HG03045 (cell line): ENCODE results near the gene NDUFB10.

Experiments
- ATAC-seq: cut with Tn5 transposase; IDR thresholded peaks from one replicate; pipeline ENCODE4 v1.9.1; 2021; ENCODE audit warnings: mild to moderate bottlenecking, moderate library complexity; ENCODE audit not compliant: unreplicated experiment

NDUFB10 gene

GRCh38 chr16:1965396-1966001 lies 6.2 kb downstream of the NDUFB10 start:
- ATAC-seq = no peak

- no peak for ATAC-seq
Observed at GRCh38 chr16:1966460-1966859, 7.1 kb downstream of the NDUFB10 start, which contains the start of gene RNF151. Gene RNF151, plus strand, starts transcription at chr16:1966856. Its CDS starts 26 bp downstream, at chr16:1966882.

- ATAC-seq = no peak
Observed at GRCh38 chr16:1968146-1968953, 9.0 kb downstream of the NDUFB10 start.

GRCh38 chr16:1971796-1972489 lies 12.6 kb downstream of the NDUFB10 start, which contains the start of gene TBL3:
Gene TBL3, plus strand, starts transcription at chr16:1972053. Its CDS starts 112 bp downstream, at chr16:1972165.
- ATAC-seq = peak; percentile 74

GRCh38 chr16:1972490-1972877 lies 13.1 kb downstream of the NDUFB10 start:
- no peak for ATAC-seq

- ATAC-seq = no peak
Observed at GRCh38 chr16:1973461-1974156, 14.3 kb downstream of the NDUFB10 start.

- ATAC-seq = no peak
Observed at GRCh38 chr16:1974157-1975070, 15.1 kb downstream of the NDUFB10 start.

- ATAC-seq = no peak
Observed at GRCh38 chr16:1975432-1976215, 16.3 kb downstream of the NDUFB10 start.

GRCh38 chr16:1976216-1976520 lies 16.8 kb downstream of the NDUFB10 start:
- no peak for ATAC-seq

- ATAC-seq = no peak
Observed at GRCh38 chr16:1976951-1977874, 17.9 kb downstream of the NDUFB10 start.

GRCh38 chr16:1977875-1978268 lies 18.5 kb downstream of the NDUFB10 start:
- no peak for ATAC-seq

- no peak for ATAC-seq
Observed at GRCh38 chr16:1978476-1979120, 19.3 kb downstream of the NDUFB10 start.

GRCh38 chr16:1979271-1980029 lies 20.1 kb downstream of the NDUFB10 start:
- ATAC-seq = no peak

- ATAC-seq = no peak
Observed at GRCh38 chr16:1980030-1980769, 20.9 kb downstream of the NDUFB10 start.

- ATAC-seq = no peak
Observed at GRCh38 chr16:1980770-1981087, 21.4 kb downstream of the NDUFB10 start.

GRCh38 chr16:1981398-1981836 lies 22.1 kb downstream of the NDUFB10 start, which contains the start of gene NOXO1:
Gene NOXO1, minus strand, starts transcription at chr16:1981469. Its CDS starts 290 bp downstream, at chr16:1981179.
- ATAC-seq = no peak
